ENCODE results near the gene BUB1B. TPM values are rescaled to one million over a fixed set of nuclear protein-coding genes. Genes with fewer than 3 reads are reported as not detected.

BUB1B gene
- total RNA-seq, 1 experiment from 2014 or later, result 67.8 TPM

- no TSS peak for BruUV-seq (replicated peaks)
- POLR2A ChIA-PET, result no interaction called here
- no peak for TF ChIP-seq CTCF (IDR thresholded peaks at IDR 0.05)
- no peak for TF ChIP-seq POLR2AphosphoS5 (IDR thresholded peaks at IDR 0.05; ENCODE audit: low read depth, low read length)
- TF ChIP-seq SIN3A (IDR thresholded peaks at IDR 0.05; ENCODE audit: borderline replicate concordance, insufficient read depth, low read depth, low read length), result no peak
- TF ChIP-seq REST (IDR thresholded peaks at IDR 0.05; ENCODE audit: insufficient read depth in 1 of 2, low read depth in 2 of 2, low read length in 1 of 2), result no peak
- no peak for TF ChIP-seq TCF7L2 (IDR thresholded peaks at IDR 0.05; ENCODE audit: low read depth, low read length)
- H3K4me3 ChIP-seq (ENCODE audit: low read depth in 2 of 2, low read length in 2 of 2), result no peak overlapping the region
- no peaks in the 10 kb centered on the region for H3K9me3 ChIP-seq (ENCODE audit: control insufficient read depth, insufficient read depth, low read depth, low read length)
- peaks cover 16% of the 10 kb centered on the region for H3K4me1 ChIP-seq (ENCODE audit: control insufficient read depth, insufficient read depth, low read length)
- CTCF ChIA-PET, result no interaction called here
- in situ Hi-C loops (cut with HindIII; ENCODE audit: low pct_unique_long_range_greater_than_20kb, low sequenced_read_pairs) (no loop called here), intact Hi-C loops (cut with micrococcal nuclease; ENCODE audit: unreplicated experiment) (no loop called here)
- no peaks in the 10 kb centered on the region for H3K36me3 ChIP-seq (ENCODE audit: control insufficient read depth, insufficient read depth, low read length)
- ATAC-seq (no peak), DNase-seq (ENCODE audit: low read depth, low spot score) (no peak)
- no peaks in the 10 kb centered on the region for H3K27me3 ChIP-seq (ENCODE audit: control insufficient read depth, insufficient read depth, low read length)
- H3K27ac ChIP-seq (ENCODE audit: low read length), result no peak overlapping the region
Measured at GRCh38 chr15:40241269-40242212, 80.7 kb downstream of the BUB1B start.

- intact Hi-C loops (cut with micrococcal nuclease; ENCODE audit: unreplicated experiment) (no loop called here), in situ Hi-C loops (cut with HindIII; ENCODE audit: low pct_unique_long_range_greater_than_20kb, low sequenced_read_pairs) (no loop called here)
- Histone ChIP-seq H3K36me3 (ENCODE audit: control insufficient read depth, insufficient read depth, low read length) (no peaks in the 10 kb centered on the region), H3K9me3 (ENCODE audit: control insufficient read depth, insufficient read depth, low read depth, low read length) (no peaks in the 10 kb centered on the region), H3K4me1 (ENCODE audit: control insufficient read depth, insufficient read depth, low read length) (peaks cover 16% of the 10 kb centered on the region), H3K4me3 (ENCODE audit: low read depth in 2 of 2, low read length in 2 of 2) (no peak overlapping the region), H3K27me3 (ENCODE audit: control insufficient read depth, insufficient read depth, low read length) (no peaks in the 10 kb centered on the region), H3K27ac (ENCODE audit: low read length) (no peak overlapping the region)
- ChIA-PET POLR2A (no interaction called here), CTCF (no interaction called here)
- no peak for ATAC-seq
- TF ChIP-seq REST (IDR thresholded peaks at IDR 0.05; ENCODE audit: insufficient read depth in 1 of 2, low read depth in 2 of 2, low read length in 1 of 2), result no peak
- TF ChIP-seq TCF7L2 (IDR thresholded peaks at IDR 0.05; ENCODE audit: low read depth, low read length), result no peak
- no peak for TF ChIP-seq CTCF (IDR thresholded peaks at IDR 0.05)
- no peak for TF ChIP-seq POLR2AphosphoS5 (IDR thresholded peaks at IDR 0.05; ENCODE audit: low read depth, low read length)
- DNase-seq (ENCODE audit: low read depth, low spot score), result no peak
- BruUV-seq (replicated peaks), result no TSS peak
Measured at GRCh38 chr15:40242213-40242599, 81.3 kb downstream of the BUB1B start.

Measured in Panc1 (cell line).